ENCODE measurements around the gene PTPRS.

GRCh38 chr19:5305163-5305562, 35.4 kb downstream of the PTPRS start:
- TF ChIP-seq, protein P1, sequence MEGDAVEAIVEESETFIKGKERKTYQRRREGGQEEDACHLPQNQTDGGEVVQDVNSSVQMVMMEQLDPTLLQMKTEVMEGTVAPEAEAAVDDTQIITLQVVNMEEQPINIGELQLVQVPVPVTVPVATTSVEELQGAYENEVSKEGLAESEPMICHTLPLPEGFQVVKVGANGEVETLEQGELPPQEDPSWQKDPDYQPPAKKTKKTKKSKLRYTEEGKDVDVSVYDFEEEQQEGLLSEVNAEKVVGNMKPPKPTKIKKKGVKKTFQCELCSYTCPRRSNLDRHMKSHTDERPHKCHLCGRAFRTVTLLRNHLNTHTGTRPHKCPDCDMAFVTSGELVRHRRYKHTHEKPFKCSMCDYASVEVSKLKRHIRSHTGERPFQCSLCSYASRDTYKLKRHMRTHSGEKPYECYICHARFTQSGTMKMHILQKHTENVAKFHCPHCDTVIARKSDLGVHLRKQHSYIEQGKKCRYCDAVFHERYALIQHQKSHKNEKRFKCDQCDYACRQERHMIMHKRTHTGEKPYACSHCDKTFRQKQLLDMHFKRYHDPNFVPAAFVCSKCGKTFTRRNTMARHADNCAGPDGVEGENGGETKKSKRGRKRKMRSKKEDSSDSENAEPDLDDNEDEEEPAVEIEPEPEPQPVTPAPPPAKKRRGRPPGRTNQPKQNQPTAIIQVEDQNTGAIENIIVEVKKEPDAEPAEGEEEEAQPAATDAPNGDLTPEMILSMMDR (IDR thresholded peaks at IDR 0.05) = no peak
- TF ChIP-seq POLR2A (IDR thresholded peaks at IDR 0.05) = no peak

Data from right lobe of liver (tissue), 4 donors.